Choroid plexus epithelial cell (primary cell): ENCODE results near the gene IGFBP2.

Source experiments
- DNase-seq: peaks from one replicate; pipeline ENCODE4 v3.0.0-alpha.2; 2010; ENCODE audit warnings: low read depth
- H3K4me3 ChIP-seq: 2 replicates; pipeline ENCODE4 v1.5.1; 2011; ENCODE audit warnings: low read depth, mild to moderate bottlenecking, control low read depth, low read length, moderate library complexity
- TF ChIP-seq, protein P1 (sequence below): conservative IDR thresholded peaks from 2 replicates; pipeline ENCODE4 v1.5.1; 2011; ENCODE audit warnings: low read depth, mild to moderate bottlenecking, control low read depth, inconsistent platforms, low read length, moderate library complexity

Gene IGFBP2

DNA sequence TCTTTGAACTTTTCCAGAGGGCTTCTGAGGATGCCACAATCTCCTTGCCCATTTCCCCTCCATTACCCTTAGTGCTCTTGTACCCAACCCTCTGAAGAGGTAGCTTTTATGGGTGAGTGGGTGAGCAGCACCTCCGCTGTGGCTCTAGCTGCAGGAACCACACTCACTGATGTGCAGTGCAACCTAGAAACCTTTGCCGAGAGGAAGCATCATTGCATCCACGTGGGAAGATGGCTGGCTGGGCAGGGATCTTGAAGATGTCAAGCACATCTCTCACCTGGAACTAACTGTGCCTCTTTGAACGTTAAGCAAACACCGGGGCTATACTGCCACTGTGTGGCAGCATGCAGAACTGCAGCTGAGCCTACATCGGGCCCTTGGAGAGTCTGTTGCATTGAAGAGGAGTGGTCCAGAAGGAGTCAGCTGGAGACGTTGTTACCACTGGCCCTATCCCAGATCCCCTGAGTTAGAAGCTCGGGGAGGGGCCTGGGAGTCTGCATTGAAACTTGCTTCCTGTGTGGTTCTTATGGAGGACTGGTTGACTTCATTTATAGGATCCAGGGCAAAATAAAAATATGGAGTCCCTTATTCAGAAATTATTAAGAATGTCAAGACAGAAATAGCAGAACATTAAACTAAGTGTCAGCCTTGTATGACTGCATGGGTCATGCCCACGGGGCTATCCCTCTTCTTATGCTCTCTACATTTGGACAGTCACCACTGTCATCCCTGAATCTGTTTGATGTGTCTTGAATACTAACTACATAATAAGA, 33.4 kb downstream of the IGFBP2 start:
- no peak overlapping the region for H3K4me3 ChIP-seq
- peak; percentile 83 for DNase-seq
- TF ChIP-seq, protein P1, sequence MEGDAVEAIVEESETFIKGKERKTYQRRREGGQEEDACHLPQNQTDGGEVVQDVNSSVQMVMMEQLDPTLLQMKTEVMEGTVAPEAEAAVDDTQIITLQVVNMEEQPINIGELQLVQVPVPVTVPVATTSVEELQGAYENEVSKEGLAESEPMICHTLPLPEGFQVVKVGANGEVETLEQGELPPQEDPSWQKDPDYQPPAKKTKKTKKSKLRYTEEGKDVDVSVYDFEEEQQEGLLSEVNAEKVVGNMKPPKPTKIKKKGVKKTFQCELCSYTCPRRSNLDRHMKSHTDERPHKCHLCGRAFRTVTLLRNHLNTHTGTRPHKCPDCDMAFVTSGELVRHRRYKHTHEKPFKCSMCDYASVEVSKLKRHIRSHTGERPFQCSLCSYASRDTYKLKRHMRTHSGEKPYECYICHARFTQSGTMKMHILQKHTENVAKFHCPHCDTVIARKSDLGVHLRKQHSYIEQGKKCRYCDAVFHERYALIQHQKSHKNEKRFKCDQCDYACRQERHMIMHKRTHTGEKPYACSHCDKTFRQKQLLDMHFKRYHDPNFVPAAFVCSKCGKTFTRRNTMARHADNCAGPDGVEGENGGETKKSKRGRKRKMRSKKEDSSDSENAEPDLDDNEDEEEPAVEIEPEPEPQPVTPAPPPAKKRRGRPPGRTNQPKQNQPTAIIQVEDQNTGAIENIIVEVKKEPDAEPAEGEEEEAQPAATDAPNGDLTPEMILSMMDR: peak; percentile 100

DNA sequence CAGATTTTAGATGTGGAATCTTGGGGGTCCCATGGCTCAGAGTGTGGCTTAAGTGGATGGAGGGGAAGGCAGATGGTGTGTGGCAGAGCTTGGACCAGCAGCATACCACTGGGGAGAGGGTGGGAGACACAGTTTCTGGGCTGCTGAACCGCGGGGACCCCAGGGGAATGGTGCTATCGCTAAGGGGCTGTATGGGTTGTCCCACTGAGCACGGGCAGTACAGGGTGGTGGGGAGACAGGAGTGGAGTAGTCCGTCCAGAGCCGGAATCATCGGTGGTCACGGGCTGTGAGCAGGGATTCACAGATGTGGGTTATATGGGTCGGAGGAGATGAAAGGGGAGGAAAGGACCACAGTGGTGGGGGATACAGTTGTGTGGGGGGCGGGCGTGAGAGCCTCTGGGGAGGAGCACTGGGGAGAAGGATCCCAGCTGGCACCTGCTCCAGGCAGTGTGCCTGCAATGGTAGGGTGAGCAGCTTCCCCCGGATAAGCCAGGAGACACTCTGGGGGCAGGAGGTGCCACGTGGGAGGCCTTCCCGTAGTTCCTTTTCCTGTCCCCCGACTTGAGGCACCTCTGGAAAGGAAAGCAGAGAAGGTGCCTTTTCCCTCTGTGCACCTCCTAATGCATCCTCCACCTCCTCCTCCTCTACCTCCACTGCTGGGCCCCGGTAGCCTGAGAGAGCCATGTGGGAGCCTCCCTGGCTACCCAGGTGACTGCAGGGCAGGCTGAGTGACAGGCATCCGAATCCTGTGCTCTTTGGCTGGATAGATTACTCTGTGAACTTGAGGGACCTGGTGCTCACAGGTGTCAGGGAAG, 37.3 kb downstream of the IGFBP2 start:
- no peak for DNase-seq
- TF ChIP-seq, protein P1: no peak
- no peak overlapping the region for H3K4me3 ChIP-seq

DNA sequence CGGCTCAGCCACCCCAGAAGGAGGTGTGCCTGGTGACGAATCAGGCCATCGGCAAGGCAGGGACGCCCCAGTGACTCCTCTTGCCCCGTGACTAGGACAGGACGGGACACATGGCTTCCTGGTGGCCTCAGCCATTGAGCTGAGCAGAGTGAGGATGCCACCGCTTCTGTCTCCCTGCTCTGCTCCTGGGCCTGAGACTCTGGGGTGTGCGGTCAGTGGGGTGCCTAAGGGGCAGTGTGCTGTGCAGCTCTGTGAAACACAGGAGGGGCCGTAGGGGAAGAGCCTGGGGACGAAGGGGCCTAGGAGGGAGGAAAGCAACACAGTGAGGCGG, 37.8 kb downstream of the IGFBP2 start:
- TF ChIP-seq, protein P1: no peak
- DNase-seq: no peak
- H3K4me3 ChIP-seq: no peak overlapping the region

DNA sequence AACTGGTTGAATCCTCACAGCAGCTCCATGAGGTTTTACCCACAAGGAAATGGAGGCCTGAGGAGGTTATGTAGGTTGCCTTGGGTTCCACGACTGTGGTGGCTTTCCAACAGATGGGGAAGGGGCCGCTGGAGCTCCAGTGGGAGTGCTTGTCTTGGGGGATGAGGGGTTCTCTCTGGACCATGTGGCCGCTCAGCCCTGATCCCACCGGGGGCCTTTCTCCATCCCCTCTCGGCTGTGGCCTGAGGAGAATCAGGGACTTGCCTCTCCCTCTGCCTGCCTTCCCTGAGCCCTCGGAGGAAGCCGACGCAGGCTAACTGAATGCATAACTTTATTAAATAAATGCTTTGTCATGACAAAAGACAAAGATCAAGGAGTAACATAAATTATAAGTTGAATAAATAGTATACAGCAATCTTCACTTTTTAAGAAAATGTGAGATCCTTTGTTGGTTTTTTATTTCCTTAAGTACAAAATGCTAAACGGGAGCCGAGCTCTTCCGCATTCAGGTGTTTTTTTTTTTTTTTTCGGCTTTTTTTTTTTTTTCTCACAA, 38.6 kb downstream of the IGFBP2 start:
- H3K4me3 ChIP-seq: no peak overlapping the region
- no peak for DNase-seq
- TF ChIP-seq, protein P1: no peak

DNA sequence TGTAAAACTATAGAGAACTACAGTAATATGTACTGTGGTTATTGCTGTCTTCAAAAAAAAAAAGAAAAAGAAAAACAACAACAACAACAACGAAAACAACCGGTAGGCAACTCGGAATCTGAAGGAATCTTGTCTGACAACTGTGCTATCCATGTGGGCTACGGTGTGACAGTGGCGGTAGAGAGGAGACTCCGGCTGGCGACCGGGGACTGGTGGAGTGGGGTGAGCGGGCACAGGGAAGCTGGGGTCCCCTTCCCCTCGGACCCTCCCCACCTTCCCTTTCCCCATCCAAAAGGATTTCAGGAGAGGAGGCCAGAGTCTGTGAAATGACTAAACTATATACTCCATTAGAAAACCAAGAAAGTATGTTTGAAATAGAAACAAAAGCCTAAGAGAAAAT, 39.2 kb downstream of the IGFBP2 start:
- no peak overlapping the region for H3K4me3 ChIP-seq
- TF ChIP-seq, protein P1: no peak
- DNase-seq: no peak

DNA sequence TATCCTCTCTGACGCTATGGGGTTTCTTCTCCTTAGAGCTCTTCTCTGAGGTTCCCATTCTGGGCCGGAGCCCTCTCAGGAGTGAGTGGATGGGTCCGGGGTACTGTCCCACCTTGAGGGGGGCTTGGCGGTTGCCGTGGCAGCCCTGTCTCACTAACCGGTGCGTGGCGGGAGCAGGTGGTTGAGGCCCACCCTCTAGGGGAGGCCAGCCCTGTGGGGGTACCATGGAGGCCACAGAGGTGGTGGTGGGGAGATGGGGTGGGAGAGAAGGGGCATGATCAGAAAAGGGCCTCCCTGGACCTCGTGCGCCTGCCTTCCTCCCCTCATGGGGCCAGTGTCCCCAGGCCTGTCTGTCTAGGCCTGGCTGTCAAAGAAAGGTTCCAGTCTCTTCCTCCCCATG, 39.8 kb downstream of the IGFBP2 start:
- no peak for DNase-seq
- H3K4me3 ChIP-seq: no peak overlapping the region
- TF ChIP-seq, protein P1: no peak

DNA sequence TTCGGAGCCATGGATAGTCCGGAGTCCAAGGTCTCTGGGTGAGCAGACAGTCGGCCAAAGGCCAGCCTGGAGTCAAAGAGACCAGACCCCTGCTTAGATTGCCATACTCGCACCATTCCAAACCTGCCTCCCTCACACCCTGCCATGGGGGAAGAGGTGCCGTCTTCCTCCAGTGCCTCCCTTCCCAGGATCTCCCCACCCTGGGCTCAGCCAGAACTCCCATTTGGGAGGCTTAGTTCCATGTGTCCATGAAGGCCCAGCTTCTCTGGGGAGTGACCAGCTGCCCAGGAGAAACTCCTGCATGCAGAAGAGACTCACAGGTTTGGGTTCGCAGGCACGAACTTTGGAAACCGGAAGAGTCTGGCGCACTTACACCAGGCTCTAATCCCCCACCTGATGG, 40.4 kb downstream of the IGFBP2 start:
- no peak overlapping the region for H3K4me3 ChIP-seq
- DNase-seq: no peak
- TF ChIP-seq, protein P1: no peak
